T47D (cell line): ENCODE measurements around the gene GABRG2.
A peak's percentile ranks its signal among the peaks of the same experiment; 100 is the strongest.
"Not testable (repeated sequence)": the region's sequence is repeated elsewhere in the genome, so short reads cannot be mapped to it uniquely, and the experiment has no call there.

Source experiments
- DNase-seq, 2 experiments: peaks; one replicate each; pipeline versions ENCODE4 v3.0.0 to v3.0.0-alpha.2; 2011 to 2012; ENCODE audit warnings: low read depth in 1 of 2, low spot score in 1 of 2
- JUND ChIP-seq: IDR thresholded peaks from 2 replicates; pipeline ENCODE4 v1.6.1; 2012; ENCODE audit warnings: low read depth
- in situ Hi-C: cut with HindIII; loops from 2 replicates; pipeline ENCODE4 v1.10.0; 2016; ENCODE audit warnings: low sequenced_read_pairs, low pct_unique_long_range_greater_than_20kb

GABRG2 gene

GRCh38 chr5:162067655-162068411, at the start of gene GABRG2:
GABRG2 (plus strand) TSS chr5:162067773; CDS start chr5:162068000, 227 bp downstream.
- no peak for TF ChIP-seq JUND
- in situ Hi-C loops = no loop called here
- no peak for DNase-seq

- TF ChIP-seq JUND = no peak
- in situ Hi-C loops = no loop called here
These were observed 42.3 kb upstream of the GABRG2 start for GRCh38 chr5:162025312-162025711.

GRCh38 chr5:162026803-162027202, 40.8 kb upstream of the GABRG2 start:
- DNase-seq = no peak
- no peak for TF ChIP-seq JUND
- in situ Hi-C loops = no loop called here

More at GRCh38 chr5:162025312-162025711, 42.3 kb upstream of the GABRG2 start:
- no peak for DNase-seq

- no peak for DNase-seq
- no peak for TF ChIP-seq JUND
- in situ Hi-C loops = no loop called here
These were observed 30.1 kb upstream of the GABRG2 start for GRCh38 chr5:162037431-162037830.

- DNase-seq = peak in 1 of 2 experiments; percentile 63
- TF ChIP-seq JUND = no peak
- in situ Hi-C loops = no loop called here
These were observed 20.3 kb upstream of the GABRG2 start for GRCh38 chr5:162047279-162047678.

- TF ChIP-seq JUND = no peak
- no peak for DNase-seq
- in situ Hi-C loops = no loop called here
These were observed 14.9 kb upstream of the GABRG2 start for GRCh38 chr5:162052676-162053075.

- in situ Hi-C loops, DNase-seq: not testable (repeated sequence)
These were observed 12.5 kb upstream of the GABRG2 start for GRCh38 chr5:162055095-162055494.

GRCh38 chr5:162067162-162067561, 411 bp upstream of the GABRG2 start:
- DNase-seq = no peak
- in situ Hi-C loops = no loop called here
- no peak for TF ChIP-seq JUND

GRCh38 chr5:162068412-162068811, 839 bp downstream of the GABRG2 start:
- peak; percentile 71 to 97 for DNase-seq
- in situ Hi-C loops = no loop called here
- TF ChIP-seq JUND = no peak

GRCh38 chr5:162068936-162069335, 1.4 kb downstream of the GABRG2 start:
- in situ Hi-C loops = no loop called here
- TF ChIP-seq JUND = no peak
- no peak for DNase-seq

- in situ Hi-C loops = no loop called here
- TF ChIP-seq JUND = no peak
- no peak for DNase-seq
These were observed 11.2 kb downstream of the GABRG2 start for GRCh38 chr5:162078805-162079204.

- in situ Hi-C loops = no loop called here
- no peak for DNase-seq
- TF ChIP-seq JUND = no peak
These were observed 23.8 kb downstream of the GABRG2 start for GRCh38 chr5:162091336-162091735.

GRCh38 chr5:162096448-162096847, 28.9 kb downstream of the GABRG2 start:
- peak; percentile 11 to 63 for DNase-seq
- TF ChIP-seq JUND = no peak
- in situ Hi-C loops = no loop called here

GRCh38 chr5:162107591-162107990, 40.0 kb downstream of the GABRG2 start:
- in situ Hi-C loops = no loop called here
- no peak for DNase-seq
- TF ChIP-seq JUND = no peak
